Naive thymus-derived CD4-positive, alpha-beta T cell (primary cell): ENCODE measurements around the gene BRPF1. TPM values are rescaled to one million over a fixed set of nuclear protein-coding genes. Genes with fewer than 3 reads are reported as not detected.

ENCODE experiments used
- ATAC-seq: fragments of 150-1000 bp; cut with Tn5 transposase; 2 replicates; pipeline ENCODE4 v1.10.0; 2021; ENCODE audit warnings: mild to moderate bottlenecking, moderate library complexity
- CTCF ChIA-PET: fragments of 350-600 bp; sonication (Branson Sonifier 250); formaldehyde crosslinking; loops from one replicate; lab custom pipeline; 2021; ENCODE audit warnings: antibody characterized with exemption; lab: Charles Lee
- POLR2A ChIA-PET: fragments of 350-600 bp; sonication (Branson Sonifier 250); formaldehyde crosslinking; loops from one replicate; lab custom pipeline; 2021; ENCODE audit warnings: antibody characterized with exemption, inconsistent platforms; lab: Charles Lee
- DNase-seq, 9 donors: peaks; one replicate each; pipeline versions ENCODE4 v3.0.0 to v3.0.0-alpha.2; 2020 to 2022; ENCODE audit warnings: mixed read lengths in 1 of 9
- H3K27ac ChIP-seq: one replicate; pipeline ENCODE4 v1.7.0; 2013; ENCODE audit warnings: mild to moderate bottlenecking, low read depth, low read length, moderate library complexity
- H3K27me3 ChIP-seq, 2 donors: one replicate each; pipeline ENCODE4 v1.7.0; 2013; ENCODE audit warnings: low read length in 2 of 2, mild to moderate bottlenecking in 2 of 2, moderate library complexity in 2 of 2; ENCODE audit not compliant: control insufficient read depth in 2 of 2, insufficient read depth in 2 of 2
- H3K36me3 ChIP-seq, 3 experiments: 1 replicate in 2 of 3; 2 replicates in 1 of 3; pipeline ENCODE4 v1.7.0; 2013; ENCODE audit warnings: low read length in 3 of 3, mild to moderate bottlenecking in 3 of 3, moderate library complexity in 1 of 3; ENCODE audit not compliant: insufficient read depth in 3 of 3, control insufficient read depth in 2 of 3
- H3K4me1 ChIP-seq, 2 donors: one replicate each; pipeline ENCODE4 v1.7.0; 2013; ENCODE audit warnings: low read length in 2 of 2, mild to moderate bottlenecking in 2 of 2, moderate library complexity in 1 of 2; ENCODE audit not compliant: control insufficient read depth in 2 of 2, insufficient read depth in 2 of 2
- H3K4me3 ChIP-seq: 2 replicates; pipeline ENCODE4 v1.7.0; 2013; ENCODE audit warnings: mild to moderate bottlenecking, low read length
- H3K9me3 ChIP-seq, 3 experiments: 1 replicate in 2 of 3; 2 replicates in 1 of 3; pipeline ENCODE4 v1.7.0; 2013; ENCODE audit warnings: low read length in 3 of 3; ENCODE audit not compliant: control insufficient read depth in 2 of 3
- H3K27ac Mint-ChIP-seq, 9 donors: one replicate each; pipeline ENCODE4 v1.8.0; 2020 to 2022; ENCODE audit warnings: mixed read lengths in 9 of 9, mild to moderate bottlenecking in 8 of 9, moderate library complexity in 5 of 9, inconsistent platforms in 2 of 9
- H3K27me3 Mint-ChIP-seq, 5 donors: one replicate each; pipeline ENCODE4 v1.8.0; 2021 to 2022; ENCODE audit warnings: mixed read lengths in 5 of 5, mild to moderate bottlenecking in 1 of 5
- H3K36me3 Mint-ChIP-seq, 5 donors: one replicate each; pipeline ENCODE4 v1.8.0; 2020 to 2022; ENCODE audit warnings: mixed read lengths in 5 of 5, mild to moderate bottlenecking in 3 of 5, inconsistent platforms in 1 of 5
- H3K4me1 Mint-ChIP-seq, 7 donors: one replicate each; pipeline ENCODE4 v1.8.0; 2020 to 2022; ENCODE audit warnings: mixed read lengths in 7 of 7, mild to moderate bottlenecking in 3 of 7, inconsistent platforms in 1 of 7
- H3K4me3 Mint-ChIP-seq, 10 donors: one replicate each; pipeline ENCODE4 v1.8.0; 2020 to 2022; ENCODE audit warnings: mild to moderate bottlenecking in 10 of 10, mixed read lengths in 10 of 10, moderate library complexity in 6 of 10, inconsistent platforms in 2 of 10
- H3K9me3 Mint-ChIP-seq, 11 donors: one replicate each; pipeline ENCODE4 v1.8.0; 2020 to 2022; ENCODE audit warnings: mixed read lengths in 11 of 11, mild to moderate bottlenecking in 4 of 11, inconsistent platforms in 1 of 11, moderate library complexity in 1 of 11
- intact Hi-C, 2 donors: fragments of 100-400 bp; cut with micrococcal nuclease; formaldehyde crosslinking; loops; one replicate each; pipeline ENCODE4 v1.15.1; 2023
- polyA plus RNA-seq, 2 donors: library from polyadenylated mRNA; unstranded; fragments of 300-500 nt; fragmentation: Illumina TruSeq; gene quantifications; one replicate each; pipeline ENCODE4 v1.2.3, GENCODE V29; 2021
- total RNA-seq, 6 experiments: library from RNA in 5 of 6; stranded (reverse) in 5 of 6; gene quantifications; 1 replicate in 5 of 6; 2 replicates in 1 of 6; pipeline ENCODE4 v1.2.3 and lab custom pipeline; 2021 to 2026

The BRPF1 gene, protein sequence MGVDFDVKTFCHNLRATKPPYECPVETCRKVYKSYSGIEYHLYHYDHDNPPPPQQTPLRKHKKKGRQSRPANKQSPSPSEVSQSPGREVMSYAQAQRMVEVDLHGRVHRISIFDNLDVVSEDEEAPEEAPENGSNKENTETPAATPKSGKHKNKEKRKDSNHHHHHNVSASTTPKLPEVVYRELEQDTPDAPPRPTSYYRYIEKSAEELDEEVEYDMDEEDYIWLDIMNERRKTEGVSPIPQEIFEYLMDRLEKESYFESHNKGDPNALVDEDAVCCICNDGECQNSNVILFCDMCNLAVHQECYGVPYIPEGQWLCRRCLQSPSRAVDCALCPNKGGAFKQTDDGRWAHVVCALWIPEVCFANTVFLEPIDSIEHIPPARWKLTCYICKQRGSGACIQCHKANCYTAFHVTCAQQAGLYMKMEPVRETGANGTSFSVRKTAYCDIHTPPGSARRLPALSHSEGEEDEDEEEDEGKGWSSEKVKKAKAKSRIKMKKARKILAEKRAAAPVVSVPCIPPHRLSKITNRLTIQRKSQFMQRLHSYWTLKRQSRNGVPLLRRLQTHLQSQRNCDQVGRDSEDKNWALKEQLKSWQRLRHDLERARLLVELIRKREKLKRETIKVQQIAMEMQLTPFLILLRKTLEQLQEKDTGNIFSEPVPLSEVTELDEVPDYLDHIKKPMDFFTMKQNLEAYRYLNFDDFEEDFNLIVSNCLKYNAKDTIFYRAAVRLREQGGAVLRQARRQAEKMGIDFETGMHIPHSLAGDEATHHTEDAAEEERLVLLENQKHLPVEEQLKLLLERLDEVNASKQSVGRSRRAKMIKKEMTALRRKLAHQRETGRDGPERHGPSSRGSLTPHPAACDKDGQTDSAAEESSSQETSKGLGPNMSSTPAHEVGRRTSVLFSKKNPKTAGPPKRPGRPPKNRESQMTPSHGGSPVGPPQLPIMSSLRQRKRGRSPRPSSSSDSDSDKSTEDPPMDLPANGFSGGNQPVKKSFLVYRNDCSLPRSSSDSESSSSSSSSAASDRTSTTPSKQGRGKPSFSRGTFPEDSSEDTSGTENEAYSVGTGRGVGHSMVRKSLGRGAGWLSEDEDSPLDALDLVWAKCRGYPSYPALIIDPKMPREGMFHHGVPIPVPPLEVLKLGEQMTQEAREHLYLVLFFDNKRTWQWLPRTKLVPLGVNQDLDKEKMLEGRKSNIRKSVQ (N-terminal part only)
- total RNA-seq (10 to 100 TPM; 32.0 to 42.4 (median 39.5) TPM), polyA plus RNA-seq (10 to 100 TPM in 1 of 2 donors, 1 to 10 TPM in 1; 9.2 to 24.6 TPM), total RNA-seq (lab: John Stamatoyannopoulos, UW) (56.9 reads per million, percentile 74 among the genes with 10 or more reads in this experiment)

DNA sequence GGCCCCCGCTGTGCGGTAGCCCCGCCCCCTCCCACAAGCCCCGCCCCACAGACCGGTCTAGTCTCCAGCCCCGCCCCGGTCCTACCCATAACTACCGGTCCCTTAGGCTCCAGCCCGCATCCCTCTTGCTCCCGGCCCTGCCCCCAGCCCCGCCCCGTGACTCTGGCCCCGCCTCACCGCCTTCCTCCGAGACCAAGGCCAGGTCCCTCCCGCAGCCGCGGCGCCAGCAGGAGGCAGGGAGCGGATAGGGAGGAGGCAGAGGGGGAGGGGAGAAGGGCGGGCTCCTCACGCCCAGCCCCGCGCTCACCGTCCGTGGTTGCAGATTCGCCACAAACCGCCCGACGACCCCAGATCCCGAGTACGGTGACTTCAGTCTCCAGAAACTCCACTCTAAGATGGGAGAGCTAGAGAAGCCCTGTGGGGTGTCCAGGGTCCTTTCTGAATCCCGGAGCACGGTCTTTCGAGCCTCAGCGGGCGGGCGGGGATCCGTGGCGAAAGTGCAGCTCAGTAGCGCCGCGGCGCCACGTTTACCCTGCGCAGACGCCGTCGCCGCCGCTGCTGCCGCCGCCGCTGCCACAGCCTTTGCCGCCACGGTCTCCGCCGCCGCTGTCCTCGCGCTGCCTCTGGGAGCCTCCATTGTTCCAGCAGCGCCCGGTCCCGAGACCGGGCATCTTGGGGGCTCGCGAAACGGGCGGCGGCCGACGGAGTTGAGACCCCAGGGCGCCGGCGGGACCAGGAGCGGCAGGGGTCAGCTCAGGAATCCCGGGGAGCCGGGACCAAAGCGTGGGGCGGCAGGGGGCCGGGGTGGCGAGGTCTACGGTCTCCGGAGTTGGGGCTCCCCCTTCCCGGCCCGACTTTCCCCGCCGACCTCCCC is at the start of gene BRPF1:
Gene BRPF1 (plus strand): TSS at position 530 of the 874 bp plus-strand sequence. CDS start 2,406 bp downstream, outside the sequence.
- H3K27me3 ChIP-seq, result no peaks in the 10 kb centered on the region

DNA sequence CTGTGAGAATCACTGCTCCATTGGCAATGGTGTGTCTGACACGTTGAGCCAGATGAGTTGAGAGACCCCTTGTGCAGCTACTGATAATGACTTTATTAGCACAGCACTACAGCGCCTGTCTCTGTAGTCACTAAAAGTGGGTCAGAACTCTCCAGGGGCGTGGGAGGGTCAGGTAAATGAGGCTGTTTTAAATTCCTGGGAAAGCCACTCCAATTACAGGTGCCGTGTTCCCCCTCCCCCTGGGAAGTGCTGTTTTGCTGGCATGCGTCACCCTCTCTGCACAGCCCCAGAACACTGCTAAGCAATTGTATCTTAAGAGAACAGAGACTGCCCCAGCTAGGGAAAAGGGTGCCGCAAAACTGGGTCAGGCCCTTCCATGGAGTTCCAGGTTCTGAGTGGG is 49.4 kb upstream of the BRPF1 start:
- H3K27ac Mint-ChIP-seq, result no peak overlapping the region
- peaks cover 24 to 88% (median 55%) of the 10 kb centered on the region in 5 donors for H3K36me3 Mint-ChIP-seq
- Histone ChIP-seq H3K36me3 (peaks cover 27 to 100% (median 63%) of the 10 kb centered on the region in 3 experiments), H3K9me3 (no peaks in the 10 kb centered on the region), H3K4me1 (no peaks in the 10 kb centered on the region), H3K4me3 (no peak overlapping the region), H3K27ac (no peak overlapping the region), H3K27me3 (no peaks in the 10 kb centered on the region)
- no peak for DNase-seq
- POLR2A ChIA-PET, result no interaction called here
- H3K27me3 Mint-ChIP-seq, result no peaks in the 10 kb centered on the region
- no peak for ATAC-seq
- CTCF ChIA-PET, result no interaction called here
- no peaks in the 10 kb centered on the region for H3K9me3 Mint-ChIP-seq
- intact Hi-C loops, result no loop called here
- no peaks in the 10 kb centered on the region for H3K4me1 Mint-ChIP-seq
- H3K4me3 Mint-ChIP-seq, result no peak overlapping the region

More for the DNA sequence above, at the start of gene BRPF1:
- peak within 1 kb of the TSS; percentile 85 for H3K4me3 ChIP-seq
- H3K27ac ChIP-seq, result peak within 1 kb of the TSS; percentile 88
- Mint-ChIP-seq H3K27me3 (no peaks in the 10 kb centered on the region), H3K36me3 (peaks cover 1 to 12% (median 4%) of the 10 kb centered on the region in 5 donors), H3K4me3 (peak within 1 kb of the TSS; percentile 91 to 98 (median 93)), H3K27ac (peak within 1 kb of the TSS; percentile 86 to 97 (median 95)), H3K4me1 (peaks cover 49 to 77% (median 72%) of the 10 kb centered on the region in 7 donors), H3K9me3 (peaks cover 0 to 2% (median 0%) of the 10 kb centered on the region in 11 donors)
- H3K36me3 ChIP-seq, result peaks cover 0 to 33% (median 0%) of the 10 kb centered on the region in 3 experiments
- ATAC-seq (peak; percentile 96), DNase-seq (peak; percentile 91 to 99 (median 98))
- CTCF ChIA-PET, result interaction anchor here (1.3 kb wide), 1 partner anchor 14 kb away, joined by 3 read pairs; no protein-coding TSS in a partner anchor
- intact Hi-C loops, result loop anchor here (1.0 to 5.0 kb wide), 22 partner anchors 18 to 769 kb away; partner anchors contain the start of genes BRK1 (in 2 of the 2), CRELD1 (in 2 of the 2), JAGN1 (in 2 of the 2) and MTMR14 (in 2 of the 2)
- H3K9me3 ChIP-seq, result no peaks in the 10 kb centered on the region
- H3K4me1 ChIP-seq, result peaks cover 22 to 32% of the 10 kb centered on the region in 2 donors
- POLR2A ChIA-PET, result interaction anchor here (0.9 to 4.1 kb wide), 15 partner anchors 10 to 334 kb away, joined by 3 to 33 read pairs (median 5); partner anchors contain the start of genes ARPC4, CRELD1, MTMR14 and OGG1

DNA sequence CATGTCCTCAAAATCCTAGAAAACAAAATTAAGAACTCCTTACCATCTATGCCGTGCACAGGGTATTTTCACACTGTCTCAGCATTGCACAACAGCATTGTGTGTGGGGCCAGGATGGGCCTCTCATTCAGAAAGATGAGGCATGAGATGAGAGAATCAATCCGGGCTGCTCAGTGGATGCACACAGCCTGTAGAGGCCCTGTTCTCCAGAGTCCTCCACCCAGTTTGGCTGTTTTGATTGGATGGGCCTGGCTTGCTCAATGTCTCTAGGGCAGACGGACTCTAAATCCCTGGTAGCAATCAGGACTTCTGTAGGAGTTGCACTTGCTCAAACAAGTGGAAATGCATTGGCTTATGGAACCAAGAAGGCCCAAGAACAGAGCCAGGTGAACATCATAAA is 48.1 kb upstream of the BRPF1 start:
- Histone ChIP-seq H3K36me3 (peaks cover 30 to 100% (median 67%) of the 10 kb centered on the region in 3 experiments), H3K9me3 (no peaks in the 10 kb centered on the region), H3K4me3 (no peak overlapping the region), H3K27me3 (no peaks in the 10 kb centered on the region), H3K27ac (no peak overlapping the region), H3K4me1 (no peaks in the 10 kb centered on the region)
- no peaks in the 10 kb centered on the region for H3K4me1 Mint-ChIP-seq
- CTCF ChIA-PET, result no interaction called here
- no peak overlapping the region for H3K27ac Mint-ChIP-seq
- peaks cover 24 to 82% (median 44%) of the 10 kb centered on the region in 5 donors for H3K36me3 Mint-ChIP-seq
- DNase-seq (no peak), ATAC-seq (no peak)
- H3K9me3 Mint-ChIP-seq, result no peaks in the 10 kb centered on the region
- intact Hi-C loops, result no loop called here
- POLR2A ChIA-PET, result no interaction called here
- no peaks in the 10 kb centered on the region for H3K27me3 Mint-ChIP-seq
- no peak overlapping the region for H3K4me3 Mint-ChIP-seq

DNA sequence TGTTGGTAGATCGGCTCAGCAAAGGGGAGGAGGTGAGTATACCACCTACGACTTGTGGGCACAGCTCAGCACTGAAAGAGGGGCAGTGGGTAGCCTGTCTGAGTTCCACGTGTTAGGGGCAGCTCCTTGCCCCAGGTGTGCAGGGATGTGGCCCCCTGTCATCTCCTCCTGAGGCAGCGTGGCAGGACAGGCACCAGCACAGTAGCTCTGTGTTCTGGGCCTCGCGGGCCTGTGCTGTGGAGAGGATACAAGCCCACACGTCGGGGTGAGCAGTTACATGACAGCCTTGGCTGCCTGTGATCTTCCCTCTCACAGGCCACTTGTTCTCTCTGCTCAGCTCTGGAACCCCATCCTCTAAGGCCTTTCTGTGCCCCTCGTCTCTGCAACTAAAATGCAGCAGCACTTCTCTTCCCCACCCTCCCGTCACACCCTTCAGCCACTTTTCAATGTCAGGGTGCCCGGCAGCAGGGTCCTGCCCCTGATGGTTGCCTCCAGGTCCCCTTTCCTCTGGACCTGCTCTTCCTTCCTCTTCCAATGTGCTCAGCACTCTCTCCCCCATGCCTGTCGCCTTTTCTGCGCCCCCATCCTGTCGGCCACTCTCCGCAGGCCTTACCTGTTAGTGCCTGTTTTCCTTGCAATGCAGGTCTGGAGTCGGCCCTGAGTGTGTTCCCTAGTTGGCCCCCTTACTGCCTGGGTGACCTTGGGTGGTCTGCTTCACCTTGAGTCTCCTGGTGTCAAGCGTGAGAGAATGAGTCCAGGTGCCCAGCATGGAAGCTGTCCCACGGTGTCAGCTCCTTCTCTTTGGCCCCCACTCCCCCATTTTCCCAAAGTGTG is 46.1 kb upstream of the BRPF1 start:
- peak overlapping the region in 1 of 9 donors; percentile 76 for H3K27ac Mint-ChIP-seq
- H3K4me3 Mint-ChIP-seq, result no peak overlapping the region
- DNase-seq (no peak), ATAC-seq (no peak)
- no peaks in the 10 kb centered on the region for H3K4me1 ChIP-seq
- H3K27me3 Mint-ChIP-seq, result no peaks in the 10 kb centered on the region
- H3K4me1 Mint-ChIP-seq, result no peaks in the 10 kb centered on the region
- H3K9me3 ChIP-seq, result no peaks in the 10 kb centered on the region
- H3K9me3 Mint-ChIP-seq, result no peaks in the 10 kb centered on the region
- H3K27ac ChIP-seq, result no peak overlapping the region
- intact Hi-C loops, result no loop called here
- peaks cover 19 to 80% (median 30%) of the 10 kb centered on the region in 5 donors for H3K36me3 Mint-ChIP-seq
- peaks cover 41 to 100% (median 61%) of the 10 kb centered on the region in 3 experiments for H3K36me3 ChIP-seq
- no peaks in the 10 kb centered on the region for H3K27me3 ChIP-seq
- ChIA-PET POLR2A (no interaction called here), CTCF (no interaction called here)
- H3K4me3 ChIP-seq, result no peak overlapping the region

DNA sequence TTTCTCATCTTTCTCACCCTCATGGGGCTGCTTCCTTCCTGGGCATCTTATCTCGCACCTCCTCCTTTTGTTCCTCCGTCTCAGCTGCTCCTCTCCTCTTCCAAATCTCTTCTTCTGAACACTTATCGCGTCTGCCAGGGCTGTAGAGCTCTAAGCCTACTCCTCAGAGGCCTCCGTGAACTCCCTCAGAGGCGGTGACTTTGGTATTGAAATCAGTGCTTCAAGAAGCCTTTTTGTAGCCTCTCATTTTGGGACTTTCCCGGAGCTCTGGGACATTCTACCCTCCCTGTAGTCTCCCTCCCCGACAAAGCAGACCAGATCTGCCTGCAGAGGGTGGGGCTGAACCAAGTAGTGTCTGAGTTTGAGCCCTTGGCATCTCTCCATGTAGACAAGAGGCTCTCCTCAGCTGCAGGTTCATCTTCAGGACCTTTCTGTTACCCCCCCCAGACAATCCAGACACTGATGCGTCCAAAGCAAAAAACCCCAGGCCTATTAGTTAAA is 45.4 kb upstream of the BRPF1 start:
- peaks cover 16 to 80% (median 26%) of the 10 kb centered on the region in 5 donors for H3K36me3 Mint-ChIP-seq

More for the DNA sequence above, 45.4 kb upstream of the BRPF1 start:
- DNase-seq (no peak), ATAC-seq (no peak)
- Mint-ChIP-seq H3K4me3 (no peak overlapping the region), H3K27me3 (no peaks in the 10 kb centered on the region), H3K27ac (peak overlapping the region in 1 of 9 donors; percentile 76), H3K9me3 (no peaks in the 10 kb centered on the region), H3K4me1 (no peaks in the 10 kb centered on the region)
- CTCF ChIA-PET, result no interaction called here
- Histone ChIP-seq H3K27me3 (no peaks in the 10 kb centered on the region), H3K9me3 (no peaks in the 10 kb centered on the region), H3K4me1 (no peaks in the 10 kb centered on the region), H3K4me3 (no peak overlapping the region), H3K27ac (no peak overlapping the region), H3K36me3 (peaks cover 41 to 100% (median 62%) of the 10 kb centered on the region in 3 experiments)
- POLR2A ChIA-PET, result no interaction called here
- intact Hi-C loops, result no loop called here
